ENCODE measurements around the gene NRP1.
A peak's percentile ranks its signal among the peaks of the same experiment; 100 is the strongest.
"Not testable (repeated sequence)": the region's sequence is repeated elsewhere in the genome, so short reads cannot be mapped to it uniquely, and the experiment has no call there.

The NRP1 gene

GRCh38 chr10:33334153-33334804, at the start of gene NRP1:
Gene NRP1 (minus strand): TSS chr10:33334667. CDS start chr10:33334382, 285 bp downstream.
- H3K4me3 ChIP-seq (ENCODE audit: control insufficient read depth, low read depth, low read length): peak within 1 kb of the TSS; percentile 84
- no peak for DNase-seq (ENCODE audit: low read depth)
- no peak for TF ChIP-seq CTCF (conservative IDR thresholded peaks at IDR 0.05; ENCODE audit: control insufficient read depth, insufficient read depth, low read depth, low read length)

GRCh38 chr10:33384201-33384600, 49.7 kb upstream of the NRP1 start:
- not testable (repeated sequence) for DNase-seq (ENCODE audit: low read depth); H3K4me3 ChIP-seq (ENCODE audit: control insufficient read depth, low read depth, low read length)

GRCh38 chr10:33382921-33383713, 48.6 kb upstream of the NRP1 start:
- TF ChIP-seq CTCF (conservative IDR thresholded peaks at IDR 0.05; ENCODE audit: control insufficient read depth, insufficient read depth, low read depth, low read length): no peak
- H3K4me3 ChIP-seq (ENCODE audit: control insufficient read depth, low read depth, low read length): no peak overlapping the region
- DNase-seq (ENCODE audit: low read depth): no peak

- no peak for TF ChIP-seq CTCF (conservative IDR thresholded peaks at IDR 0.05; ENCODE audit: control insufficient read depth, insufficient read depth, low read depth, low read length)
- no peak for DNase-seq (ENCODE audit: low read depth)
- H3K4me3 ChIP-seq (ENCODE audit: control insufficient read depth, low read depth, low read length): no peak overlapping the region
Observed at GRCh38 chr10:33382216-33382600, 47.7 kb upstream of the NRP1 start.

- no peak for TF ChIP-seq CTCF (conservative IDR thresholded peaks at IDR 0.05; ENCODE audit: control insufficient read depth, insufficient read depth, low read depth, low read length)
- DNase-seq (ENCODE audit: low read depth): peak; percentile 98
- H3K4me3 ChIP-seq (ENCODE audit: control insufficient read depth, low read depth, low read length): no peak overlapping the region
Observed at GRCh38 chr10:33381451-33382215, 47.2 kb upstream of the NRP1 start.

- DNase-seq (ENCODE audit: low read depth): peak; percentile 88
- TF ChIP-seq CTCF (conservative IDR thresholded peaks at IDR 0.05; ENCODE audit: control insufficient read depth, insufficient read depth, low read depth, low read length): no peak
- no peak overlapping the region for H3K4me3 ChIP-seq (ENCODE audit: control insufficient read depth, low read depth, low read length)
Observed at GRCh38 chr10:33377658-33378025, 43.2 kb upstream of the NRP1 start.

Data from fibroblast of mammary gland (primary cell).